Activated CD4-positive, alpha-beta memory T cell treated with anti-CD3 and anti-CD28 coated beads for 36 hours (primary cell): ENCODE results near the gene ITFG2. TPM values are rescaled to one million over a fixed set of nuclear protein-coding genes. Genes with fewer than 3 reads are reported as not detected.

Experiments
- CTCF ChIA-PET: fragments of 350-600 bp; sonication (Branson Sonifier 250); formaldehyde crosslinking; loops from one replicate; lab custom pipeline; 2021; ENCODE audit warnings: antibody characterized with exemption, inconsistent platforms; lab: Charles Lee
- POLR2A ChIA-PET: fragments of 350-600 bp; sonication (Branson Sonifier 250); formaldehyde crosslinking; loops from one replicate; lab custom pipeline; 2021; ENCODE audit warnings: antibody characterized with exemption; lab: Charles Lee
- DNase-seq: peaks from one replicate; pipeline ENCODE4 v3.0.0-alpha.2; 2020
- H3K27ac Mint-ChIP-seq: one replicate; pipeline ENCODE4 v1.8.0; 2021; ENCODE audit warnings: mixed read lengths
- H3K27me3 Mint-ChIP-seq: one replicate; pipeline ENCODE4 v1.8.0; 2021; ENCODE audit warnings: mixed read lengths
- H3K36me3 Mint-ChIP-seq: one replicate; pipeline ENCODE4 v1.8.0; 2021; ENCODE audit warnings: mixed read lengths
- H3K4me1 Mint-ChIP-seq: one replicate; pipeline ENCODE4 v1.8.0; 2021; ENCODE audit warnings: low read depth, mixed read lengths
- H3K4me3 Mint-ChIP-seq: one replicate; pipeline ENCODE4 v1.8.0; 2021; ENCODE audit warnings: mild to moderate bottlenecking, mixed read lengths
- H3K9me3 Mint-ChIP-seq: one replicate; pipeline ENCODE4 v1.8.0; 2021; ENCODE audit warnings: mixed read lengths
- intact Hi-C: fragments of 100-400 bp; cut with micrococcal nuclease; formaldehyde crosslinking; loops from one replicate; pipeline ENCODE4 v1.15.1; 2023
- total RNA-seq, 2 experiments: library from RNA; stranded (reverse); gene quantifications; one replicate each; pipeline ENCODE4 v1.2.3, GENCODE V29; 2021

ITFG2 gene
- total RNA-seq, 2 experiments from 2014 or later: 18.9 to 21.6 TPM

DNA sequence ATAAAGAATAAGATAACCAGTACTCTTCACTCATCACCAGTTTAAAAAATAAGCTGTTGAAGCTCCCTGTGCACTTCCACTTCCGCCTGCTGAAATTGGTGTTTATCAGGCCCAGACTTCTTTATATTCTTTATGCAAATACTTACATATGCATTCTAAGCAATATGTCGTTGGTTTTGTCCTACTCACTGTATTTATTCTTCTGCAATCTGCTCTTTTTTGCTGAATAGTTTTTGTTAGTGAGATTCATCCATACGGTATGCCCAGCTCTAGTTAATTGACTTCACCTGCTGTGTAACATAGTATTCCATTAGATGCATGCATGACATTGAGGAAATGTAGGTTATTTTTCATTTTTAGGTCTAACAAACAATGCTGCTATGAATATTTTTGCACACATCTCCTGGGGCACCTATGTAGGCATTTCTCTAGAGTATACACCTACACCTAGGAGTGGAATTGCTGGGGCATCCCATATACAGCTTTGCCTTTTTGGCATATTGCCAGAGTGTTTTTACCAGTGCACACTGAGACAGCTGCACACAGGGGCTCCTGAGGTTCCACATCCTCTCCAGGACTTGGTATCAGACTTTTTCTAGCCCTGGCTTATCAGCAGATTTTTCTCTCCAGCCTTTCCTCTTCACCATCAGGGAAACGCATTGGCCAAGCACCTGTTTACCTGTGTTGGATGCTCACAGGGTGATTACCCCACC lies 23.4 kb downstream of the ITFG2 start:
- DNase-seq: no peak
- POLR2A ChIA-PET: no interaction called here
- H3K4me1 Mint-ChIP-seq: peaks cover 6% of the 10 kb centered on the region
- H3K36me3 Mint-ChIP-seq: peaks cover 21% of the 10 kb centered on the region
- H3K9me3 Mint-ChIP-seq: no peaks in the 10 kb centered on the region
- H3K4me3 Mint-ChIP-seq: no peak overlapping the region
- no peak overlapping the region for H3K27ac Mint-ChIP-seq
- CTCF ChIA-PET: no interaction called here
- intact Hi-C loops: no loop called here
- H3K27me3 Mint-ChIP-seq: no peaks in the 10 kb centered on the region

DNA sequence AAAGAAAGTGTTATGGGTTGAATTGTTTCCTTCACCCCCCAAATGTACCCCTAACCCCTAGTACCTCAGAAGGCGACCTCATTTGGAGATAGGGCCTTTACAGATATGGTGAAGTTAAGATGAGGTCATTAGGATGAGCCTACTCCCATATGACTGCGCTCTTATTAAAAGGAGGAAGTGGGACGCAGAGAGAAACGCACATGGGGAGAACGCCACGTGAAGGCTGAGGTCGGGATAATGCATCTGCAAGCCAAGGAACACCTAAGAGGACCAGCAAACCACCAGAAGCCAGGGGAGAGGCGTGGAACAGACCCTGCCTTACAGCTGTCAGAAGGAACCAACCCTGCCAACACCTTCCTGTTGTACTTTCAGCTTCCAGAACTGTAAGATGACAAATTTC lies 24.1 kb downstream of the ITFG2 start:
- no peak for DNase-seq
- ChIA-PET CTCF (no interaction called here), POLR2A (no interaction called here)
- Mint-ChIP-seq H3K27ac (no peak overlapping the region), H3K9me3 (no peaks in the 10 kb centered on the region), H3K4me1 (peaks cover 6% of the 10 kb centered on the region), H3K4me3 (no peak overlapping the region), H3K27me3 (no peaks in the 10 kb centered on the region), H3K36me3 (peaks cover 17% of the 10 kb centered on the region)
- intact Hi-C loops: no loop called here

DNA sequence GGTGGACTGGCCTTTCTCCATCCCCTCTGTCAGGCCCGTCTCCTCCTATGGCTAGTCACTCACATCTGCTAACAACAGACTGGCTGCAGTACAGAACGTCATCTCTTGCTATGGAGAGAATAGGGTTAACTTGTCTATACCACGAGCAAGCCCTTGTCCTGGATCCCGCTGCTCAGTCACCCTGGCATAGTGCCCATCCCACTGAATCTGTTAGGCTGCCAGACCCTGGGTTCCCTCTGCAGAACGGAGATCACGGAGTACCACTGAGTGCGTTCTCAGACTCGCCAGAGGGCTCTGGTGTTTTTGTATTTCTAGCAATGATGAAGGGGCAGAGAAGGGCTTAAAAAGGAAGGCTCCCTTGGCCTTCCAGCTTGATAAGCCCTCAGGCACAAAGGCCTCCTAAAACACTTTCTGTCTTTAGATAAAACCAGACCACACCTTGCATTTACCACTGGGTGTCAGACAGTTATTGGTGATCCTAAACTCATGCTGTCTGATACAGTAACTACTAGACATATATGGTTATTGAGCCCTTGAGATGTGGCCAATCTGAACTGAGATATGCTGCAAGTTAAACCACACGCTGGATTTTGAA lies 28.7 kb downstream of the ITFG2 start:
- Mint-ChIP-seq H3K36me3 (peaks cover 23% of the 10 kb centered on the region), H3K9me3 (no peaks in the 10 kb centered on the region), H3K4me1 (no peaks in the 10 kb centered on the region), H3K27ac (no peak overlapping the region), H3K27me3 (no peaks in the 10 kb centered on the region), H3K4me3 (no peak overlapping the region)
- CTCF ChIA-PET: no interaction called here
- intact Hi-C loops: no loop called here
- POLR2A ChIA-PET: no interaction called here
- DNase-seq: no peak

DNA sequence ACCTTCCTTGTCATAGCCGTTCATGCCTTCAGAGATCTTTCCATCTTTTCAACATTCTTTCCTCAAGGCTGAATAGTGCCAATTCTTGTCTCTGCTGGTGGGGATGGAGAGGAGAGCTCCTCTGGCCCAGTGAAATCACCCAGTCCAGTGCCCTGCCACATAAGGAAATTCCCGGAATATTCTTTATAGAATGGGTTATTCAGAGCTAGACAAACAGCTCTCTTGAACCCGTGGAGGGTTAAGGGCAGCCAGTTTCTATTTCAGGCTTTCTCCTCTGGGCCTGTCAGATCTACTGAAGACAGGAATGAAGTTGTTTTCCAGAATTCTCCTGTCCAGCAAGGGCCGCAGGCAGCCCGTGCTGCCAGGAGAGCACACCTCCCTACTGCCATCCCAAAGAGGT lies 30.5 kb downstream of the ITFG2 start:
- Mint-ChIP-seq H3K9me3 (no peaks in the 10 kb centered on the region), H3K4me3 (no peak overlapping the region), H3K27ac (no peak overlapping the region), H3K4me1 (no peaks in the 10 kb centered on the region), H3K36me3 (peaks cover 23% of the 10 kb centered on the region), H3K27me3 (no peaks in the 10 kb centered on the region)
- no peak for DNase-seq
- POLR2A ChIA-PET: no interaction called here
- CTCF ChIA-PET: interaction anchor here (1.3 kb wide), 1 partner anchor 11 kb away, joined by 5 read pairs; no protein-coding TSS in a partner anchor
- intact Hi-C loops: no loop called here

DNA sequence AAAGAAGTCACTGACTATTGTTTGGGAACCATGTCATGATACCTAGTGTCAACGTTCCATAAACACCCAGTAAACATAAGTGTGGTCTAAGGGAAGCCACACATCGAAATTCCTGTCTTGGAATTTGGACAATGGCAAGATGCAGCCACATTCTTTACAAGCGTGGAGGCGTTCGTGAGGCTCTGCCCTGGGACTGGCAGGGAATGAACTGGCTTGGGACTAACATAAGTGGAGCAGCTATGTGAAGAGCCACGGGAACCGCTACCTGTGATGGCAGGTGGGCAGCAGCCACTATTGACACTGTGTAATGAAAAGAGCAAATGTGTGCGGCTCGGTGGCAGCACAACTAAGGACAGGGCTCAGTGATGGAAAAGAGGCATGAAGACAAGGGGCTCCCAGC lies 32.3 kb downstream of the ITFG2 start:
- intact Hi-C loops: loop anchor here (5.0 kb wide), 1 partner anchor 188 kb away; no protein-coding TSS in a partner anchor
- Mint-ChIP-seq H3K4me3 (no peak overlapping the region), H3K27ac (no peak overlapping the region), H3K9me3 (no peaks in the 10 kb centered on the region), H3K36me3 (peaks cover 17% of the 10 kb centered on the region), H3K4me1 (no peaks in the 10 kb centered on the region), H3K27me3 (no peaks in the 10 kb centered on the region)
- ChIA-PET POLR2A (no interaction called here), CTCF (interaction anchor here (0.5 to 3.9 kb wide), 8 partner anchors 8 to 451 kb away, joined by 3 to 20 read pairs (median 4); partner anchors contain the start of gene TULP3)
- no peak for DNase-seq

DNA sequence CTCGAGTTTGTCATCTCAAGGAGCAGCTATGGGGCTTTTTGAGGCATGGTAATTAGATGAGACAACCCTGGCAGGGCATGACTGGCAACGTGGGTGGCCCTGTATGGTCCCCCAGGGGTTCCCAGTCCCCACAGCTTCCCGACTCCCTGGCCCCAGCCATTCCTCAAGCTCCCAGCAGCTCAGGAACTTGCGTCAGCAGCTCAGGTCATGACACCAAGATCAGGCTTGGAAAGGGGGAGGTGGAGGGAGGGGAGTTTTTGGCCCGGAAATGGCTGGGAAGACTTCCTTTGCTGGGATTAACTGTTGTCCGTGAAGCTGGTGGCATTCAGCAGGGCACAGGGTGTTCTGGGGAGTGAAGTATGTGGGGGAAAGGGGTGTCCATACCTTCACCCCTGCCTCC lies 32.8 kb downstream of the ITFG2 start:
- ChIA-PET POLR2A (no interaction called here), CTCF (interaction anchor here (0.5 to 3.9 kb wide), 10 partner anchors 8 to 451 kb away, joined by 3 to 20 read pairs (median 3); partner anchors contain the start of genes FOXM1, RHNO1 and TULP3)
- no peak overlapping the region for H3K4me3 Mint-ChIP-seq
- H3K4me1 Mint-ChIP-seq: no peaks in the 10 kb centered on the region
- intact Hi-C loops: loop anchor here (5.0 kb wide), 1 partner anchor 187 kb away; no protein-coding TSS in a partner anchor
- H3K27ac Mint-ChIP-seq: no peak overlapping the region
- no peaks in the 10 kb centered on the region for H3K27me3 Mint-ChIP-seq
- H3K36me3 Mint-ChIP-seq: peaks cover 17% of the 10 kb centered on the region
- no peaks in the 10 kb centered on the region for H3K9me3 Mint-ChIP-seq
- no peak for DNase-seq

DNA sequence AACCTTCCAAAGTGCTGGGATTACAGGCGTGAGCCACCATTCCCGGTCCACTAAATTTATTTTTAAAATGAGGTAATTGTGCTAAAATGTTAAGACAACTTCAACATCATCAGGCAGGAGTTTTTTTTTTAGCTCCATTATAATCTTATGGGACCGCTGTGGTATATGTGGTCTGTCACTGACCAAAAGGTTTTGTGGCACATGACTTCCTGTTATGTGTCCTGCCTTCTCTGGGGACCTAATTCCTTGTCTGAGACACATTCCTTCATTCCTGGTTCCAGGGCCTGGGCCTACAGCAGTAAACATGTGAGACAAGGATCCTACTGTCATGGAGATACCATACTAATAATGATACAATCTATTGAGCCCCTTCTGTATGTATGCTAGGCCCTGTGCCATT lies 39.5 kb downstream of the ITFG2 start:
- Mint-ChIP-seq H3K4me3 (no peak overlapping the region), H3K27ac (no peak overlapping the region), H3K36me3 (peaks cover 8% of the 10 kb centered on the region), H3K9me3 (no peaks in the 10 kb centered on the region), H3K27me3 (no peaks in the 10 kb centered on the region), H3K4me1 (no peaks in the 10 kb centered on the region)
- intact Hi-C loops: loop anchor here (2.0 kb wide), 1 partner anchor 189 kb away; no protein-coding TSS in a partner anchor
- CTCF ChIA-PET: interaction anchor here (1.7 to 2.6 kb wide), 2 partner anchors 92 to 182 kb away, joined by 5 to 11 read pairs; no protein-coding TSS in a partner anchor
- POLR2A ChIA-PET: no interaction called here
- DNase-seq: no peak

DNA sequence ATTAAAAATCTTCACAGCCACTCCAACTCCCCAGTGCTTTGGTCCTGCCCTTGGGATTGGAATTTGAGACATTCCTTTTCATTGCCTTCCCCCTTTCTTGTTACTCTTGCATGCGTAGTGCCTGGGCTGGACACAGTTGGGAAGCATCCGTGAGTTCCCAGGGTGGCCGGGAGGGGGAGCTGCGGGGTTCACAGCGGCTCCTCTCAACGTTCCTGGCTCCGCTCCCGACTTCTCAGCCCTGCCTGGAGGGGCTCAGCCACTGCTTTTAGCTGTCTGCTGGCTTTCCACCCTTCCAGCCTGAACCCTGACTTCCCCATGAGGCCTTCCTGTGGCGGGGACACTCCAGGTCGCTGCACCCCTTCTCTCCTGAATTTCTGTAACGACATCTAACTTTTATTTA lies 41.2 kb downstream of the ITFG2 start:
- Mint-ChIP-seq H3K36me3 (peaks cover 7% of the 10 kb centered on the region), H3K4me1 (no peaks in the 10 kb centered on the region), H3K27ac (no peak overlapping the region), H3K27me3 (no peaks in the 10 kb centered on the region), H3K9me3 (no peaks in the 10 kb centered on the region), H3K4me3 (no peak overlapping the region)
- POLR2A ChIA-PET: interaction anchor here (1.5 kb wide), 1 partner anchor 10 kb away, joined by 4 read pairs; no protein-coding TSS in a partner anchor
- CTCF ChIA-PET: interaction anchor here (0.6 to 2.6 kb wide), 17 partner anchors 8 to 885 kb away, joined by 3 to 40 read pairs (median 4); partner anchors contain the start of genes FOXM1, RHNO1 and TULP3
- intact Hi-C loops: loop anchor here (2.0 kb wide), 1 partner anchor 187 kb away; no protein-coding TSS in a partner anchor
- DNase-seq: peak; percentile 68

DNA sequence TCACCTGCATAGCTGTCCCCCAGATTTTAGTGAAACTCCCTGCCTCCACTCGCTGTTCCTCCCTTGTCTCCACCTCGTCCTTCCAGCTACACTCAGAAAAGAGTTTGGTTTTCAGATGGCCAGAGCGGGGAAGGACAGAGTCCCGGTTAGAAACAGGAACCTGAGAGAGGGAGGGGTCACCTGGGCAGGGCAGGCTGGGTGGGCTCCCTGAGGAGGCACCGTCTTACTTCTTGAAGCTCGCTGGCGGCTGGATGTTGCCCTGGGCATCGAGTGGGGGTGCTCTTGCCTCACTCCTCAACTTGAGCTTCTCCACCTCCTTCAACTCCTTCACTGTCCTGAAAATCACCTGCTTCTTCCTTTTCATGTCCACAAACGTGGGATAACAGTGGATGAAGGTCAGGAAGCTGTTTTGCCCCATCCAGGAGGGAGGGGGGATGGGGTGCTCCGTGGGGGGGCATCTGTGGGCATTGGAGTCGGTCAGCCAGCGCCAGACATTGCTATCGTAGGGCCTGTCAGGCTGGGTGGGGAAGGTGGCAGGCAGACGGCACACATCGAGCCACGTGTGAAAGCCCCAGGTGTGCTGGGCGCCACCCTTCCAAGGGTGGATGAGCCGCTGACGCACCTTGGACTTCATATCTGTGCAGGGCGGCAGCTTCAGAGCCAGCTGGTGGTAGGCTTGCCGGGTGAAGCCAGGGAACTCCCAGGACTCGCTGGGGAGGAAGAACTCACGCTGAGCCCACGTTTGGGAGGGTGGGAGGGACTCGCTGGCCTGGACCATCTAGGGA lies 42.4 kb downstream of the ITFG2 start:
- ChIA-PET POLR2A (interaction anchor here (1.5 kb wide), 1 partner anchor 9 kb away, joined by 4 read pairs; no protein-coding TSS in a partner anchor), CTCF (interaction anchor here (0.7 to 1.9 kb wide), 12 partner anchors 10 to 187 kb away, joined by 3 to 40 read pairs (median 4); partner anchors contain the start of gene TULP3)
- Mint-ChIP-seq H3K27ac (no peak overlapping the region), H3K36me3 (peaks cover 12% of the 10 kb centered on the region), H3K9me3 (no peaks in the 10 kb centered on the region), H3K27me3 (no peaks in the 10 kb centered on the region), H3K4me3 (no peak overlapping the region), H3K4me1 (no peaks in the 10 kb centered on the region)
- no peak for DNase-seq
- intact Hi-C loops: no loop called here

DNA sequence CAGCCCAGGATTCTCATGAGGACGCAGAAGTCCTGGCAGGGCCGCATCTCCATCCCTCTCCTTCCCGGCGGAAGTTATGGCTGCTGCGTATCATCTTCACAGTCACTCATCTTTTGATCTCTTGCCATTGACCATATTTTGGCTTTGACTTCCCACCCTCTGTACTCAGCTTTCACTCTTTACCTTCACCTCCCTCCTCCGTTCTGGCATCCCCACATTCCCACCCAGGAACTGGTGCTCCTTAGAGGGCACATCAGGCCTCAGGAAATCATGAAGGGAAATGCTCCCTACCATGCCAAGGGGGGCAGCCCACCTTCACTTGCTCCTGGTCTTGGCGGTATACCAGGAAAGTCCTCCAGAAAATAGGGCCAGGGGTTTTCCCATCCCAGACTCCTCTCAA lies 43.1 kb downstream of the ITFG2 start:
- no peaks in the 10 kb centered on the region for H3K27me3 Mint-ChIP-seq
- H3K4me1 Mint-ChIP-seq: no peaks in the 10 kb centered on the region
- DNase-seq: no peak
- H3K9me3 Mint-ChIP-seq: no peaks in the 10 kb centered on the region
- POLR2A ChIA-PET: no interaction called here
- no peak overlapping the region for H3K27ac Mint-ChIP-seq
- CTCF ChIA-PET: interaction anchor here (1.0 kb wide), 1 partner anchor 89 kb away, joined by 4 read pairs; no protein-coding TSS in a partner anchor
- H3K36me3 Mint-ChIP-seq: peaks cover 16% of the 10 kb centered on the region
- no peak overlapping the region for H3K4me3 Mint-ChIP-seq
- intact Hi-C loops: no loop called here

DNA sequence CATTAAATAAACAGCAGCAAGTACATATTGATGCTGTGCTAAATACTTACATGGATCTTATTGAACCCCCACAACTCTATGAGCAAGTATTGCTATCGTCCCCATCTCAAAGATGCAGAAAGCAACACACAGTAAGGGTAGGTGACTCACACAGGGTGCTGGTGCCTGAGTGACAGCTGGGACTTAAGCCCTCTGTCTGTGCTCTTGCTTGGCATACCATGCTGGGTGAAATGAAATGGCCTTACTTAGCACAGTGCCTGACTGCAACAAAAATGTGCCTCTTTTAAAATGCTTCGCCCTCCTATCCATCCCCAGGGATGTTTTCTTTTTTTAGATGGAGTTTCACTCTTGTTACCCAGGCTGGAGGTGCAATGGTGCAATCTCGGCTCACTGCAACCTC lies 43.6 kb downstream of the ITFG2 start:
- DNase-seq: no peak
- ChIA-PET POLR2A (no interaction called here), CTCF (interaction anchor here (1.0 kb wide), 1 partner anchor 88 kb away, joined by 4 read pairs; no protein-coding TSS in a partner anchor)
- Mint-ChIP-seq H3K4me1 (no peaks in the 10 kb centered on the region), H3K4me3 (no peak overlapping the region), H3K36me3 (peaks cover 17% of the 10 kb centered on the region), H3K27ac (no peak overlapping the region), H3K9me3 (no peaks in the 10 kb centered on the region), H3K27me3 (no peaks in the 10 kb centered on the region)
- intact Hi-C loops: no loop called here
